ENCODE results near the gene PXMP2.

Gene PXMP2

GRCh38 chr12:132728502-132728901 is 41.1 kb downstream of the PXMP2 start:
- no peaks in the 10 kb centered on the region for H3K27me3 ChIP-seq (ENCODE audit: low read length)
- H4K20me1 ChIP-seq (ENCODE audit: low read depth, low read length) = peaks cover 3% of the 10 kb centered on the region; the same call in 1 of the 2 replicates
- TF ChIP-seq EZH2phosphoT487 (conservative IDR thresholded peaks at IDR 0.05; ENCODE audit: low read length) = no peak
- TF ChIP-seq CTCF (IDR thresholded peaks at IDR 0.05; ENCODE audit: insufficient read depth, low read length, poor library complexity, severe bottlenecking) = no peak
- H3K9me2 ChIP-seq (replicated peaks; ENCODE audit: insufficient read depth, low read length) = no peaks in the 10 kb centered on the region
- H3F3A ChIP-seq (ENCODE audit: insufficient read depth) = peaks cover 24% of the 10 kb centered on the region
- H3K79me2 ChIP-seq (ENCODE audit: insufficient read depth, low read length) = no peaks in the 10 kb centered on the region
- H3K9ac ChIP-seq (ENCODE audit: low read length) = no peak overlapping the region
- H3K36me3 ChIP-seq (ENCODE audit: low read length) = peaks cover 31% of the 10 kb centered on the region
- H3K9me3 ChIP-seq (ENCODE audit: insufficient read depth, low read length) = no peaks in the 10 kb centered on the region
- no peak overlapping the region for H3K4me2 ChIP-seq (ENCODE audit: low read depth, low read length, poor library complexity, severe bottlenecking)
- H2AFZ ChIP-seq (ENCODE audit: low read depth, low read length, severe bottlenecking) = no peak overlapping the region
- H3K4me3 ChIP-seq (ENCODE audit: insufficient read depth, low read length, poor library complexity, severe bottlenecking) = no peak overlapping the region
- no peak overlapping the region for H3K27ac ChIP-seq (ENCODE audit: low read depth, low read length)

- no peak overlapping the region for H3K27ac ChIP-seq (ENCODE audit: low read depth, low read length)
- no peaks in the 10 kb centered on the region for H3K27me3 ChIP-seq (ENCODE audit: low read length)
- no peak overlapping the region for H3K9ac ChIP-seq (ENCODE audit: low read length)
- H3K4me3 ChIP-seq (ENCODE audit: insufficient read depth, low read length, poor library complexity, severe bottlenecking) = no peak overlapping the region
- no peak overlapping the region for H2AFZ ChIP-seq (ENCODE audit: low read depth, low read length, severe bottlenecking)
- peaks cover 17% of the 10 kb centered on the region for H3F3A ChIP-seq (ENCODE audit: insufficient read depth)
- no peak for TF ChIP-seq EZH2phosphoT487 (conservative IDR thresholded peaks at IDR 0.05; ENCODE audit: low read length)
- no peak for TF ChIP-seq CTCF (IDR thresholded peaks at IDR 0.05; ENCODE audit: insufficient read depth, low read length, poor library complexity, severe bottlenecking)
- H3K9me2 ChIP-seq (replicated peaks; ENCODE audit: insufficient read depth, low read length) = no peaks in the 10 kb centered on the region
- peaks cover 40% of the 10 kb centered on the region for H3K36me3 ChIP-seq (ENCODE audit: low read length)
- no peaks in the 10 kb centered on the region for H3K9me3 ChIP-seq (ENCODE audit: insufficient read depth, low read length)
- H3K4me2 ChIP-seq (ENCODE audit: low read depth, low read length, poor library complexity, severe bottlenecking) = no peak overlapping the region
- H3K79me2 ChIP-seq (ENCODE audit: insufficient read depth, low read length) = no peaks in the 10 kb centered on the region
- peaks cover 3% of the 10 kb centered on the region; the same call in 1 of the 2 replicates for H4K20me1 ChIP-seq (ENCODE audit: low read depth, low read length)
Observed at GRCh38 chr12:132729541-132730320, 42.3 kb downstream of the PXMP2 start.

GRCh38 chr12:132730353-132730752 is 43.0 kb downstream of the PXMP2 start:
- no peaks in the 10 kb centered on the region for H3K79me2 ChIP-seq (ENCODE audit: insufficient read depth, low read length)
- H3F3A ChIP-seq (ENCODE audit: insufficient read depth) = peaks cover 16% of the 10 kb centered on the region
- H4K20me1 ChIP-seq (ENCODE audit: low read depth, low read length) = peaks cover 2% of the 10 kb centered on the region; the same call in 1 of the 2 replicates
- H3K4me2 ChIP-seq (ENCODE audit: low read depth, low read length, poor library complexity, severe bottlenecking) = no peak overlapping the region
- no peak overlapping the region for H3K9ac ChIP-seq (ENCODE audit: low read length)
- TF ChIP-seq CTCF (IDR thresholded peaks at IDR 0.05; ENCODE audit: insufficient read depth, low read length, poor library complexity, severe bottlenecking) (no peak), EZH2phosphoT487 (conservative IDR thresholded peaks at IDR 0.05; ENCODE audit: low read length) (no peak)
- no peaks in the 10 kb centered on the region for H3K27me3 ChIP-seq (ENCODE audit: low read length)
- H3K9me2 ChIP-seq (replicated peaks; ENCODE audit: insufficient read depth, low read length) = no peaks in the 10 kb centered on the region
- peaks cover 42% of the 10 kb centered on the region for H3K36me3 ChIP-seq (ENCODE audit: low read length)
- H2AFZ ChIP-seq (ENCODE audit: low read depth, low read length, severe bottlenecking) = no peak overlapping the region
- H3K27ac ChIP-seq (ENCODE audit: low read depth, low read length) = no peak overlapping the region
- no peak overlapping the region for H3K4me3 ChIP-seq (ENCODE audit: insufficient read depth, low read length, poor library complexity, severe bottlenecking)
- no peaks in the 10 kb centered on the region for H3K9me3 ChIP-seq (ENCODE audit: insufficient read depth, low read length)

Data from SU-DHL-6 (cell line).